WTC11 (cell line): ENCODE results near the gene ISY1. TPM values are rescaled to one million over a fixed set of nuclear protein-coding genes. Genes with fewer than 3 reads are reported as not detected.
"Not testable (repeated sequence)": the region's sequence is repeated elsewhere in the genome, so short reads cannot be mapped to it uniquely, and the experiment has no call there.

ENCODE experiments used
- ATAC-seq: fragments of 200-7000 bp; cut with Tn5 transposase; 2 replicates; pipeline ENCODE4 v1.10.0; 2021; ENCODE audit warnings: mild to moderate bottlenecking, moderate library complexity
- CTCF ChIA-PET: fragments of 300-600 bp; sonication (Branson Sonifier 250); formaldehyde crosslinking; loops from one replicate; lab custom pipeline; 2021; ENCODE audit warnings: antibody characterized with exemption; lab: Charles Lee
- POLR2A ChIA-PET: fragments of 350-600 bp; sonication (Branson Sonifier 250); formaldehyde crosslinking; loops from one replicate; lab custom pipeline; 2021; ENCODE audit warnings: antibody characterized with exemption; lab: Charles Lee
- DNase-seq: peaks from one replicate; pipeline ENCODE4 v3.0.0; 2021; ENCODE audit warnings: low spot score
- H3K27ac Mint-ChIP-seq: 2 replicates; pipeline ENCODE4 v1.8.0; 2021; ENCODE audit warnings: mixed read lengths
- H3K27me3 Mint-ChIP-seq: 2 replicates; pipeline ENCODE4 v1.8.0; 2021; ENCODE audit warnings: low read depth, mild to moderate bottlenecking, moderate library complexity, mixed read lengths
- H3K36me3 Mint-ChIP-seq: 2 replicates; pipeline ENCODE4 v1.8.0; 2021; ENCODE audit warnings: mixed read lengths
- H3K4me1 Mint-ChIP-seq: 2 replicates; pipeline ENCODE4 v1.8.0; 2022; ENCODE audit warnings: mixed read lengths
- H3K4me3 Mint-ChIP-seq: 2 replicates; pipeline ENCODE4 v1.8.0; 2021; ENCODE audit warnings: mild to moderate bottlenecking, moderate library complexity, mixed read lengths
- H3K9me3 Mint-ChIP-seq: 2 replicates; pipeline ENCODE4 v1.8.0; 2021; ENCODE audit warnings: mixed read lengths
- CBFB ChIP-seq: sonication (generic); formaldehyde crosslinking; IDR thresholded peaks from 2 replicates; pipeline ENCODE4 v1.8.1; 2022; ENCODE audit warnings: mild to moderate bottlenecking, low read depth, missing genetic modification reagents
- ETV6 ChIP-seq: sonication (generic); formaldehyde crosslinking; IDR thresholded peaks from 2 replicates; pipeline ENCODE4 v1.8.1; 2022; ENCODE audit warnings: mild to moderate bottlenecking, missing genetic modification reagents
- FOXJ3 ChIP-seq: sonication (generic); formaldehyde crosslinking; IDR thresholded peaks from 2 replicates; pipeline ENCODE4 v1.9.0; 2021; ENCODE audit warnings: missing genetic modification reagents, mild to moderate bottlenecking, borderline replicate concordance
- MXD4 ChIP-seq: fragments of 250-450 bp; sonication (Bioruptor Pico); IDR thresholded peaks from 2 replicates; pipeline ENCODE4 v1.8.0; 2021; ENCODE audit warnings: mild to moderate bottlenecking, moderate library complexity, borderline replicate concordance
- NFATC4 ChIP-seq: fragments of 250-450 bp; sonication (Bioruptor Pico); IDR thresholded peaks from 2 replicates; pipeline ENCODE4 v1.9.0; 2021; ENCODE audit warnings: mild to moderate bottlenecking
- RELA ChIP-seq: sonication (generic); formaldehyde crosslinking; IDR thresholded peaks from 2 replicates; pipeline ENCODE4 v1.8.1; 2022; ENCODE audit warnings: missing genetic modification reagents, mild to moderate bottlenecking, borderline replicate concordance
- STAT6 ChIP-seq: sonication (generic); formaldehyde crosslinking; conservative IDR thresholded peaks from 2 replicates; pipeline ENCODE4 v1.8.1; 2023; ENCODE audit warnings: mild to moderate bottlenecking, low read depth, missing genetic modification reagents, moderate library complexity
- ZBTB21 ChIP-seq: sonication (generic); formaldehyde crosslinking; IDR thresholded peaks from 2 replicates; pipeline ENCODE4 v1.8.1; 2023; ENCODE audit warnings: mild to moderate bottlenecking, missing genetic modification reagents, borderline replicate concordance
- ZMAT4 ChIP-seq: fragments of 250-450 bp; sonication (Bioruptor Pico); IDR thresholded peaks from 2 replicates; pipeline ENCODE4 v1.9.0; 2021; ENCODE audit warnings: mild to moderate bottlenecking
- ZNF138 ChIP-seq: sonication (generic); formaldehyde crosslinking; conservative IDR thresholded peaks from 2 replicates; pipeline ENCODE4 v1.8.1; 2022; ENCODE audit warnings: mild to moderate bottlenecking, moderate library complexity, missing genetic modification reagents
- ZNF263 ChIP-seq: sonication (generic); formaldehyde crosslinking; IDR thresholded peaks from 2 replicates; pipeline ENCODE4 v1.8.1; 2022; ENCODE audit warnings: low read depth, mild to moderate bottlenecking, moderate library complexity, missing genetic modification reagents
- ZNF416 ChIP-seq: fragments of 250-450 bp; sonication (Bioruptor Pico); IDR thresholded peaks from 2 replicates; pipeline ENCODE4 v1.9.0; 2021; ENCODE audit warnings: mild to moderate bottlenecking, inconsistent platforms
- total RNA-seq: library from RNA; stranded (reverse); gene quantifications from 3 replicates; pipeline ENCODE4 v1.2.3, GENCODE V29; 2021
- TF ChIP-seq, protein P1 (sequence below): sonication (generic); formaldehyde crosslinking; IDR thresholded peaks from 2 replicates; pipeline ENCODE4 v1.8.0; 2022; ENCODE audit warnings: mild to moderate bottlenecking, missing genetic modification reagents
- TF ChIP-seq, protein P2 (sequence below): sonication (generic); formaldehyde crosslinking; IDR thresholded peaks from 2 replicates; pipeline ENCODE4 v1.8.1; 2023; ENCODE audit warnings: mild to moderate bottlenecking, moderate library complexity, missing genetic modification reagents

Gene ISY1
- total RNA-seq, 1 experiment from 2014 or later = 25.0 TPM

GRCh38 chr3:129095285-129095684 lies 65.6 kb downstream of the ISY1 start:
- ATAC-seq (no peak), DNase-seq (no peak)
- peaks cover 4% of the 10 kb centered on the region for H3K9me3 Mint-ChIP-seq
- POLR2A ChIA-PET = no interaction called here
- H3K27me3 Mint-ChIP-seq = no peaks in the 10 kb centered on the region
- TF ChIP-seq ZBTB21 (CRISPR knock-in tag) (no peak), ETV6 (CRISPR knock-in tag) (no peak), NFATC4 (CRISPR knock-in tag) (no peak), ZMAT4 (CRISPR knock-in tag) (no peak)
- TF ChIP-seq, protein P1, sequence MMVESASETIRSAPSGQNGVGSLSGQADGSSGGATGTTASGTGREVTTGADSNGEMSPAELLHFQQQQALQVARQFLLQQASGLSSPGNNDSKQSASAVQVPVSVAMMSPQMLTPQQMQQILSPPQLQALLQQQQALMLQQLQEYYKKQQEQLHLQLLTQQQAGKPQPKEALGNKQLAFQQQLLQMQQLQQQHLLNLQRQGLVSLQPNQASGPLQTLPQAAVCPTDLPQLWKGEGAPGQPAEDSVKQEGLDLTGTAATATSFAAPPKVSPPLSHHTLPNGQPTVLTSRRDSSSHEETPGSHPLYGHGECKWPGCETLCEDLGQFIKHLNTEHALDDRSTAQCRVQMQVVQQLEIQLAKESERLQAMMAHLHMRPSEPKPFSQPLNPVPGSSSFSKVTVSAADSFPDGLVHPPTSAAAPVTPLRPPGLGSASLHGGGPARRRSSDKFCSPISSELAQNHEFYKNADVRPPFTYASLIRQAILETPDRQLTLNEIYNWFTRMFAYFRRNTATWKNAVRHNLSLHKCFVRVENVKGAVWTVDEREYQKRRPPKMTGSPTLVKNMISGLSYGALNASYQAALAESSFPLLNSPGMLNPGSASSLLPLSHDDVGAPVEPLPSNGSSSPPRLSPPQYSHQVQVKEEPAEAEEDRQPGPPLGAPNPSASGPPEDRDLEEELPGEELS (CRISPR knock-in tag) = no peak
- no peaks in the 10 kb centered on the region for H3K4me1 Mint-ChIP-seq
- CTCF ChIA-PET = interaction anchor here (2.2 kb wide), 1 partner anchor 42 kb away, joined by 5 read pairs; no protein-coding TSS in a partner anchor
- peaks cover 15% of the 10 kb centered on the region for H3K36me3 Mint-ChIP-seq
- H3K27ac Mint-ChIP-seq = no peak overlapping the region
- H3K4me3 Mint-ChIP-seq = no peak overlapping the region

DNA sequence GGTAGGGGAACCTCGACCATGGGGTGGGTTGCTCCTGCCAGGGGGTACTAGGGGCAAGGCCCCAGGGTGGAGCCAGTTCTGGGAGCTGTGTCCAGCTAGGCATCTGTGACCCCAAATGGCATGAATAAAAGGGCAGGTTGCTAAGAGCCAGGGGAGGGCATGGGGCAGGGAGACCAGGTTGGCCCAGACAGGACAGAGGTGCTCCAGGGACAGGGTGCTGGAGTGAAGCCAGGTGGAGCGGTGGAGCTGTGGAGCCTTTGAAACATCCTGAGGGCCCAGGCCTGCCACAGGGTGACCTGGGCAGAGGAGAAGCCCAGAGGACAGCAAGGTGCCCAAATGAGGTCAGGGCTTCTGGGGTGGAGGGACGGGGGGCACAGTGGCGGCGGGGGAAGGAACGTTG lies 72.6 kb downstream of the ISY1 start:
- DNase-seq, POLR2A ChIA-PET, H3K9me3 Mint-ChIP-seq, H3K4me3 Mint-ChIP-seq, H3K36me3 Mint-ChIP-seq, H3K27me3 Mint-ChIP-seq, H3K4me1 Mint-ChIP-seq, CTCF ChIA-PET, H3K27ac Mint-ChIP-seq: not testable (repeated sequence)
- peak; percentile 16 for ATAC-seq

GRCh38 chr3:129087904-129088303 lies 73.0 kb downstream of the ISY1 start:
- H3K27me3 Mint-ChIP-seq, H3K27ac Mint-ChIP-seq, POLR2A ChIA-PET, H3K36me3 Mint-ChIP-seq, CTCF ChIA-PET, H3K4me1 Mint-ChIP-seq, H3K9me3 Mint-ChIP-seq, H3K4me3 Mint-ChIP-seq: not testable (repeated sequence)
- ATAC-seq (peak; percentile 97), DNase-seq (peak; percentile 58)

DNA sequence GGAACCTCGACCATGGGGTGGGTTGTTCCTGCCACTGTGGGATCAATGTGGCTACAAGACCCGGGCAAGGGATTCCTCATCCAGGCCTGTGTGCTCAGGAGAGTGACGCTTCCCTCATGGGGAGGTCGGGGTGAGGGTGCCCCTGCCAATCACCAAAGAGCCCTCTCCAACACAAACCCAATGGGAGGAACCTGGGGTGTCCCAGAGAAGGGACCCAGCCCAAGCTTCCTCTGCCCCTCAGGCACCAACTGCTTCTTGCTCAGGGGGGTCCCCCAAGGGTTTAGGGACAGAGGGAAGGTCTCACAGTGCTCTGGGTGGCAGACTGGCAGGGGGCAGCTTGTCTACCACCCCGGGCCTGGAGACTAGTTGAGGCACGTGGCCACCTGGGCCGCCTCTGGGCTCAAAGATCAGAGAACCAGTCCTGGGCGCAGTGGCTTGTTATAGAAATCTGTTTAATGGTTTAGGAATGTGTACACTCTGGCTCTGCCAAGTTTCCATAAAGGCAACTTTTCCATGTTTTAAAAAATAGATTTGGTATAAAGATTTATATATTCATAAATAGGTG lies 73.6 kb downstream of the ISY1 start:
- Mint-ChIP-seq H3K27ac (no peak overlapping the region), H3K36me3 (peaks cover 2% of the 10 kb centered on the region), H3K27me3 (peaks cover 6% of the 10 kb centered on the region; the same call in 1 of the 2 replicates), H3K9me3 (no peaks in the 10 kb centered on the region), H3K4me3 (no peak overlapping the region), H3K4me1 (no peaks in the 10 kb centered on the region)
- POLR2A ChIA-PET = no interaction called here
- CTCF ChIA-PET = interaction anchor here (0.9 to 1.0 kb wide), 2 partner anchors 34 to 117 kb away, joined by 3 to 6 read pairs; no protein-coding TSS in a partner anchor
- no peak for DNase-seq
- no peak for ATAC-seq
- no peak for TF ChIP-seq STAT6 (CRISPR knock-in tag)
- TF ChIP-seq MXD4 = no peak
- TF ChIP-seq CBFB (CRISPR knock-in tag) = no peak
- TF ChIP-seq, protein P2, sequence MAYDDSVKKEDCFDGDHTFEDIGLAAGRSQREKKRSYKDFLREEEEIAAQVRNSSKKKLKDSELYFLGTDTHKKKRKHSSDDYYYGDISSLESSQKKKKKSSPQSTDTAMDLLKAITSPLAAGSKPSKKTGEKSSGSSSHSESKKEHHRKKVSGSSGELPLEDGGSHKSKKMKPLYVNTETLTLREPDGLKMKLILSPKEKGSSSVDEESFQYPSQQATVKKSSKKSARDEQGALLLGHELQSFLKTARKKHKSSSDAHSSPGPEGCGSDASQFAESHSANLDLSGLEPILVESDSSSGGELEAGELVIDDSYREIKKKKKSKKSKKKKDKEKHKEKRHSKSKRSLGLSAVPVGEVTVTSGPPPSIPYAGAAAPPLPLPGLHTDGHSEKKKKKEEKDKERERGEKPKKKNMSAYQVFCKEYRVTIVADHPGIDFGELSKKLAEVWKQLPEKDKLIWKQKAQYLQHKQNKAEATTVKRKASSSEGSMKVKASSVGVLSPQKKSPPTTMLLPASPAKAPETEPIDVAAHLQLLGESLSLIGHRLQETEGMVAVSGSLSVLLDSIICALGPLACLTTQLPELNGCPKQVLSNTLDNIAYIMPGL = no peak
- TF ChIP-seq FOXJ3 (CRISPR knock-in tag) = no peak
- no peak for TF ChIP-seq RELA (CRISPR knock-in tag)
- no peak for TF ChIP-seq ZNF263 (CRISPR knock-in tag)
- TF ChIP-seq ZNF416 (CRISPR knock-in tag) = no peak
- TF ChIP-seq ZNF138 (CRISPR knock-in tag) = no peak
- TF ChIP-seq, protein P1 (CRISPR knock-in tag) = no peak
